OCI-LY7 (cell line): ENCODE data around the gene SP5. TPM values are rescaled to one million over a fixed set of nuclear protein-coding genes. Genes with fewer than 3 reads are reported as not detected.

ENCODE experiments used
- BruUV-seq: library from RNA; stranded (reverse); fragments of 400-500 nt; replicated peaks from 2 replicates; lab custom pipeline; 2021; lab: Mats Ljungman, UMichigan
- CTCF ChIA-PET: fragments of 300-600 bp; sonication (Branson Sonifier 250); formaldehyde crosslinking; loops from one replicate; lab custom pipeline; 2022; ENCODE audit warnings: antibody characterized with exemption; ENCODE audit not compliant: unreplicated experiment; lab: Charles Lee
- POLR2A ChIA-PET: fragments of 300-600 bp; sonication (Branson Sonifier 250); formaldehyde crosslinking; loops from one replicate; lab custom pipeline; 2022; ENCODE audit warnings: antibody characterized with exemption; lab: Charles Lee
- DNase-seq: peaks from one replicate; pipeline ENCODE4 v3.0.0-alpha.2; 2015; ENCODE audit warnings: low spot score
- H2AFZ ChIP-seq: fragments of 200-600 bp; sonication (generic), shearing (Covaris generic); 2 replicates; pipeline ENCODE4 v1.6.1; 2014; ENCODE audit warnings: mild to moderate bottlenecking, antibody characterized with exemption, low read length, moderate library complexity
- H3K27ac ChIP-seq: fragments of 200-600 bp; sonication (generic); 2 replicates; pipeline ENCODE4 v1.5.1; 2014; ENCODE audit warnings: mixed run types, low read depth, mild to moderate bottlenecking, moderate library complexity, low read length, inconsistent platforms; ENCODE audit not compliant: poor library complexity, severe bottlenecking
- H3K36me3 ChIP-seq: fragments of 200-600 bp; sonication (generic); 2 replicates; pipeline ENCODE4 v1.6.1; 2014; ENCODE audit warnings: mild to moderate bottlenecking, antibody characterized with exemption, low read length, moderate library complexity, mixed read lengths; ENCODE audit not compliant: insufficient read depth
- H3K4me1 ChIP-seq: fragments of 200-600 bp; sonication (generic); 2 replicates; pipeline ENCODE4 v1.5.1; 2014; ENCODE audit warnings: mild to moderate bottlenecking, low read length; ENCODE audit not compliant: insufficient read depth, poor library complexity, severe bottlenecking
- H3K4me2 ChIP-seq: fragments of 200-600 bp; sonication (generic); 2 replicates; pipeline ENCODE4 v1.6.1; 2014; ENCODE audit warnings: mild to moderate bottlenecking, low read length
- H3K4me3 ChIP-seq: fragments of 200-600 bp; sonication (generic); 2 replicates; pipeline ENCODE4 v1.5.1; 2014; ENCODE audit warnings: mild to moderate bottlenecking, low read depth, low read length; ENCODE audit not compliant: poor library complexity, severe bottlenecking
- H3K79me2 ChIP-seq: fragments of 200-600 bp; sonication (generic); 2 replicates; pipeline ENCODE4 v1.6.1; 2016; ENCODE audit warnings: low read depth, mild to moderate bottlenecking, low read length, moderate library complexity, mixed read lengths; ENCODE audit not compliant: insufficient read depth
- H3K9me2 ChIP-seq: fragments of 200-600 bp; sonication (generic); 2 replicates; pipeline ENCODE4 v1.6.1; 2016; ENCODE audit warnings: mild to moderate bottlenecking, low read length, mixed read lengths; ENCODE audit not compliant: insufficient read depth
- H3K9me3 ChIP-seq: fragments of 200-600 bp; sonication (generic); 2 replicates; pipeline ENCODE4 v1.6.1; 2014; ENCODE audit warnings: mild to moderate bottlenecking, mixed run types, low read length, mixed read lengths
- H4K20me1 ChIP-seq: fragments of 200-600 bp; sonication (generic); 2 replicates; pipeline ENCODE4 v1.6.1; 2014; ENCODE audit warnings: mild to moderate bottlenecking, antibody characterized with exemption, low read length, moderate library complexity, mixed read lengths; ENCODE audit not compliant: insufficient read depth
- CTCF ChIP-seq: fragments of 200-600 bp; sonication (generic); conservative IDR thresholded peaks from 2 replicates; pipeline ENCODE4 v1.5.1; 2014; ENCODE audit warnings: mild to moderate bottlenecking, antibody characterized with exemption, low read length, moderate library complexity, mixed read lengths
- EZH2phosphoT487 ChIP-seq: fragments of 200-600 bp; sonication (generic); IDR thresholded peaks from 2 replicates; pipeline ENCODE4 v1.6.1; 2018; ENCODE audit warnings: low read depth, borderline replicate concordance, mild to moderate bottlenecking, mixed run types, antibody characterized with exemption, low read length, moderate library complexity, mixed read lengths
- intact Hi-C: fragments of 100-400 bp; cut with micrococcal nuclease; formaldehyde crosslinking; loops from one replicate; pipeline ENCODE4 v1.10.0; 2022; ENCODE audit not compliant: unreplicated experiment
- total RNA-seq, 2 experiments: library from RNA; depleted of rRNA in 1 of 2; stranded (reverse); fragments of >200 nt in 1 of 2; shearing (Covaris generic) in 1 of 2; gene quantifications; 2 replicates each; pipeline ENCODE4 v1.2.3, GENCODE V29; 2014 to 2022

The SP5 gene
- total RNA-seq, 2 experiments from 2014 or later, result not detected

- H3K9me2 ChIP-seq, result no peaks in the 10 kb centered on the region
- no peak overlapping the region for H3K27ac ChIP-seq
- no peaks in the 10 kb centered on the region for H3K4me1 ChIP-seq
- H2AFZ ChIP-seq, result no peak overlapping the region
- H3K4me2 ChIP-seq, result no peak overlapping the region
- H3K4me3 ChIP-seq, result no peak overlapping the region
- no TSS peak for BruUV-seq
- no peaks in the 10 kb centered on the region for H3K79me2 ChIP-seq
- POLR2A ChIA-PET, result no interaction called here
- no peak for DNase-seq
- H4K20me1 ChIP-seq, result no peaks in the 10 kb centered on the region
- intact Hi-C loops, result no loop called here
- CTCF ChIA-PET, result no interaction called here
- no peaks in the 10 kb centered on the region for H3K9me3 ChIP-seq
- no peak for TF ChIP-seq EZH2phosphoT487
- no peak for TF ChIP-seq CTCF
- H3K36me3 ChIP-seq, result no peaks in the 10 kb centered on the region
Measured at GRCh38 chr2:170707821-170708795, 7.0 kb upstream of the SP5 start.

- Histone ChIP-seq H3K79me2 (no peaks in the 10 kb centered on the region), H3K36me3 (no peaks in the 10 kb centered on the region), H4K20me1 (no peaks in the 10 kb centered on the region), H3K9me2 (no peaks in the 10 kb centered on the region), H3K9me3 (no peaks in the 10 kb centered on the region), H3K27ac (no peak overlapping the region), H3K4me3 (no peak overlapping the region), H2AFZ (no peak overlapping the region), H3K4me1 (no peaks in the 10 kb centered on the region), H3K4me2 (no peak overlapping the region)
- ChIA-PET CTCF (no interaction called here), POLR2A (interaction anchor here (0.7 kb wide), 1 partner anchor 15 kb away, joined by 3 read pairs; no protein-coding TSS in a partner anchor)
- DNase-seq, result no peak
- BruUV-seq, result no TSS peak
- intact Hi-C loops, result no loop called here
- TF ChIP-seq CTCF (no peak), EZH2phosphoT487 (no peak)
Measured at GRCh38 chr2:170710609-170710979, 4.5 kb upstream of the SP5 start.
